ENCODE data around the gene AP1M1.

DNA sequence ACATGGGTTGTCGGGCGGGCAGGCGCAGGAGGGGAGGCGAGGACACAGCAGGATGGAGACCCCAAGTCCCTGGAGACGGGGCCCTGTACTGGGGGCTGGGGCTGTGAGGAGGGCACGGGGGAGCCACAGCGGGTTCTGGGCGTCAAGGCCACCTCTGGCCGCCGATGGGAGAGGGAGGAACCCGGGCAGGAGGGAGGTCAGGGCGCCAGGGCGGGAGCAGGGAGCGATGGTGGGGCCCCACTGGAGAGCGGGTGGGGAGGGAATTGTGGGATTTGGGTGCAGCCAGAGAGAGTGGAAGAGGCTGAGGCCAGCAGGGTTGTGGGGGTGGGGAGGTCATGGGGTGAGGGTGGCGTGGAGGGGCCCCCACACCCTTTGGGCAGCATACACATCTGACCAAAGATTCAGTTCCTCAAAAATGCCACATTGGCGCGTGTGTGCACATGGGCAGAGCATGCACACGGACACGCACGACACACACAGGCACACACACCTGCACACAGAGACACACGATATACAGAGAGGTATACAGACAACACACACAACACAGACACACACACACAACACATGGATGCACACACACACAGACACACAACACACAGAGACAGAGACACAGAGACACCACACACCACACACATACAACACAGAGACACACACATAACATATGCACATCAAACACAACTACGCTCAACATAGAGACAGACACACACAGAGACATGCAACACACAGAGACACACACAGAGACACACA is 54.9 kb downstream of the AP1M1 start:
- TF ChIP-seq, protein P1, sequence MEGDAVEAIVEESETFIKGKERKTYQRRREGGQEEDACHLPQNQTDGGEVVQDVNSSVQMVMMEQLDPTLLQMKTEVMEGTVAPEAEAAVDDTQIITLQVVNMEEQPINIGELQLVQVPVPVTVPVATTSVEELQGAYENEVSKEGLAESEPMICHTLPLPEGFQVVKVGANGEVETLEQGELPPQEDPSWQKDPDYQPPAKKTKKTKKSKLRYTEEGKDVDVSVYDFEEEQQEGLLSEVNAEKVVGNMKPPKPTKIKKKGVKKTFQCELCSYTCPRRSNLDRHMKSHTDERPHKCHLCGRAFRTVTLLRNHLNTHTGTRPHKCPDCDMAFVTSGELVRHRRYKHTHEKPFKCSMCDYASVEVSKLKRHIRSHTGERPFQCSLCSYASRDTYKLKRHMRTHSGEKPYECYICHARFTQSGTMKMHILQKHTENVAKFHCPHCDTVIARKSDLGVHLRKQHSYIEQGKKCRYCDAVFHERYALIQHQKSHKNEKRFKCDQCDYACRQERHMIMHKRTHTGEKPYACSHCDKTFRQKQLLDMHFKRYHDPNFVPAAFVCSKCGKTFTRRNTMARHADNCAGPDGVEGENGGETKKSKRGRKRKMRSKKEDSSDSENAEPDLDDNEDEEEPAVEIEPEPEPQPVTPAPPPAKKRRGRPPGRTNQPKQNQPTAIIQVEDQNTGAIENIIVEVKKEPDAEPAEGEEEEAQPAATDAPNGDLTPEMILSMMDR (IDR thresholded peaks at IDR 0.05): no peak
- TF ChIP-seq POLR2A (IDR thresholded peaks at IDR 0.05): no peak

Data from uterus (tissue), 2 donors.